AG09309 (cell line): ENCODE measurements around the gene PPP4C.
A peak's percentile ranks its signal among the peaks of the same experiment; 100 is the strongest.

Experiments used
- DNase-seq: peaks from one replicate; pipeline ENCODE4 v3.0.0-alpha.2; 2010; ENCODE audit warnings: low read depth
- H3K4me3 ChIP-seq: 2 replicates; pipeline ENCODE4 v1.5.1; 2011; ENCODE audit warnings: mild to moderate bottlenecking, low read depth, low read length, moderate library complexity; ENCODE audit not compliant: control insufficient read depth
- CTCF ChIP-seq: IDR thresholded peaks from 2 replicates; pipeline ENCODE4 v1.5.1; 2011; ENCODE audit warnings: mild to moderate bottlenecking, low read depth, low read length, inconsistent platforms; ENCODE audit not compliant: insufficient read depth, control insufficient read depth; ENCODE audit errors: missing control alignments

The PPP4C gene

GRCh38 chr16:30075503-30076275 lies at the start of gene PPP4C:
TSS of gene PPP4C (plus strand) at chr16:30075994. CDS start at chr16:30076378, 384 bp downstream.
- no peak for DNase-seq
- peak within 1 kb of the TSS; percentile 95 for H3K4me3 ChIP-seq
- no peak for TF ChIP-seq CTCF

DNA sequence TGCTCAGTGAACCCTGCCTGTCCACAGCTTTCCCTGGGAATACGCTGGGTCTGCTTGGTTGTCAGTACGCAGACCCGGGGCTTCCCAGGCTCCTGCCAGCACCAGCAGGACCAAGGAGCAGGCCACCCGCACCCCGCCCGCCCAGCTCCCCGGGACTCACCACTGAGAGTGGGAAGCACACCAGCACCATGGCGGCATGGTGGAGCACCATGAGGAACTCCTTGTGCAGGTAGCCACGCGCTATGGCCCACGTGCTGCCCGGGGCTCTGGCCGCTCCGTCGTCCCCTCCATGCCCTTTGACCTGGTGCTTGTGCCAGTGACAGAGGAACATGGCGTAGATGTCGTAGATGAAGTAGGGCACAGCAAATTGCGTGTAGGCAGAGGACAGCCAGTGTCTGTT lies 49.3 kb upstream of the PPP4C start:
- TF ChIP-seq CTCF = no peak
- no peak for DNase-seq
- H3K4me3 ChIP-seq = no peak overlapping the region

GRCh38 chr16:30027588-30028437 lies 48.0 kb upstream of the PPP4C start:
- no peak for TF ChIP-seq CTCF
- DNase-seq = no peak

DNA sequence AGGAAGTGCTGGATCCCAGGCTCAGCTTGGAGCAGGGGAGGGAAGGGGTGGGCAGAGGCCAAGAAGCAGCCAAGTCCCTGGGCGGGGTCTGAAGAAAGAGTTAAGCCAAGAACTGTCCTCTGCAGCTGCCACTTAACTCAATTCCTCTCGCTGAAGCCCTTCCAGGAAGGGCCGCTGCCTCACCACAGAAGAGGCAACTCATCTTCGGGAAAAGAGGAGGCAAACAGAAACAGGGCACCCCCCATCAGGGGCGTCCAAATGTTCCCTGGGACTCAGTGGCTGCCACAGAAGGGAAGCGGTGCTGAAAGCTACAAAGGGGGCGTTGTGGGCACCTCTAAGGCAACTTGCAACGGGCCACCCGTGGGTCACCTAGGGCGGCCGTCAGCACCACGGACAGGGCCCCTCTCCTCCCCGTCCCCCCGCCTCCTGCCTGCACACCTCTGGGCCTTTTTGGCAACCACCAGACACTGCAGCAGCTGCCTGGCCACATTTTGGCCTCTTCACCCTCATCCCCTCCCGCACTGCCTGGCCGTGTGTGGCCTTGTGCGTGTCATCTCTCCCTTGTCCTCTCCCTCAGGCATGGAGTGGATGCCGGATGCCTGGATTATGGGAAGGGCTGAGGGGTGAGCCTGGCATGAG lies 47.2 kb upstream of the PPP4C start:
- DNase-seq = no peak
- H3K4me3 ChIP-seq = no peak overlapping the region
- TF ChIP-seq CTCF = no peak

More at GRCh38 chr16:30027588-30028437, 48.0 kb upstream of the PPP4C start:
- H3K4me3 ChIP-seq = no peak overlapping the region

DNA sequence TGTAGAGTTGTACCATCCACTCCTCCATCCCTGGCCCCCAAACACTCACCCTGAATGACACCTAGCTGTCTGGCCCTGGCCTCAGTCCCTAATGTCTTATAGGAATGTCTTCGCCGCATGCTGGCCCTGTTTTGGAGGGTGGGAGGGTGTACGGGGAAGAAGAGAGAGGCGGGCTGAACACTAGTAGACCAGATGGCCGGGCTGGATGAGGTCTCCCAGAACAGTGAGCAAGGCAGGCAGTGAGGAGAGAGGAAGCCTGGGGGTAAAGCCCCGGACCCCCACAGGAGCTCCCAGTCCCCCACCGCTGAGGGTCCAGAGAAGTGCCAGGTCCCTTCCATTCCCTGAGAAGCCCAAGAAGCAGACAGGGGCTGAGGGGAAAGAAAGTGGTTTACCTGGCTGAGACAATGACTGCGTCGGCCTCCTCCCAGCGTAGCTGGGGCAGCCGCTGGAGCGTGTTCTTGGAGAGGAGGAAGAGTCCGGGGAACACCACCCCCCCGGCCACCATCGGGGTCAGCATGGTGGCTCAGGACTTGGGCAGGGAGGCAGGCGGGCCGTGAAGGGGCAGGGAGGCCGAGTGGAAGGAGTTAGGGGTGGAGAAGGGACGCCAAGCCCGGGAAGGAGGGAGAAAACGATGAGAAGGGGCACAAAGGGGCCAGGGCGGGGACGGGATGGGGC lies 45.6 kb upstream of the PPP4C start:
- no peak for DNase-seq
- H3K4me3 ChIP-seq = no peak overlapping the region
- no peak for TF ChIP-seq CTCF

- no peak for DNase-seq
- H3K4me3 ChIP-seq = no peak within 1 kb of the TSS
- no peak for TF ChIP-seq CTCF
Observed at GRCh38 chr16:30030841-30031413, 44.9 kb upstream of the PPP4C start, which contains the start of gene TLCD3B. TSS of gene TLCD3B (minus strand) at chr16:30031271. CDS start at chr16:30030527, 744 bp downstream.
